ENCODE data around the gene SH3RF3. TPM values are rescaled to one million over a fixed set of nuclear protein-coding genes. Genes with fewer than 3 reads are reported as not detected.

SH3RF3 gene
- total RNA-seq, 1 experiment from 2014 or later: 21.7 TPM

GRCh38 chr2:109547280-109547679 lies 418.3 kb downstream of the SH3RF3 start:
- DNase-seq (ENCODE audit: unreplicated experiment): no peak
- no peaks in the 10 kb centered on the region for H3K27me3 Mint-ChIP-seq (ENCODE audit: insufficient read depth, unreplicated experiment)
- no TSS peak for BruUV-seq (replicated peaks)
- H3K9me3 Mint-ChIP-seq (ENCODE audit: unreplicated experiment): no peaks in the 10 kb centered on the region
- TF ChIP-seq, protein P1, sequence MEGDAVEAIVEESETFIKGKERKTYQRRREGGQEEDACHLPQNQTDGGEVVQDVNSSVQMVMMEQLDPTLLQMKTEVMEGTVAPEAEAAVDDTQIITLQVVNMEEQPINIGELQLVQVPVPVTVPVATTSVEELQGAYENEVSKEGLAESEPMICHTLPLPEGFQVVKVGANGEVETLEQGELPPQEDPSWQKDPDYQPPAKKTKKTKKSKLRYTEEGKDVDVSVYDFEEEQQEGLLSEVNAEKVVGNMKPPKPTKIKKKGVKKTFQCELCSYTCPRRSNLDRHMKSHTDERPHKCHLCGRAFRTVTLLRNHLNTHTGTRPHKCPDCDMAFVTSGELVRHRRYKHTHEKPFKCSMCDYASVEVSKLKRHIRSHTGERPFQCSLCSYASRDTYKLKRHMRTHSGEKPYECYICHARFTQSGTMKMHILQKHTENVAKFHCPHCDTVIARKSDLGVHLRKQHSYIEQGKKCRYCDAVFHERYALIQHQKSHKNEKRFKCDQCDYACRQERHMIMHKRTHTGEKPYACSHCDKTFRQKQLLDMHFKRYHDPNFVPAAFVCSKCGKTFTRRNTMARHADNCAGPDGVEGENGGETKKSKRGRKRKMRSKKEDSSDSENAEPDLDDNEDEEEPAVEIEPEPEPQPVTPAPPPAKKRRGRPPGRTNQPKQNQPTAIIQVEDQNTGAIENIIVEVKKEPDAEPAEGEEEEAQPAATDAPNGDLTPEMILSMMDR (IDR thresholded peaks at IDR 0.05; ENCODE audit: unreplicated experiment): no peak
- peaks cover 23% of the 10 kb centered on the region for H3K36me3 Mint-ChIP-seq (ENCODE audit: insufficient read depth, unreplicated experiment)
- H3K4me3 Mint-ChIP-seq (ENCODE audit: unreplicated experiment): no peak overlapping the region
- ChIA-PET CTCF (interaction anchor here (0.7 to 7.0 kb wide), 15 partner anchors 11 to 559 kb away, joined by 3 to 155 read pairs (median 9); no protein-coding TSS in a partner anchor), POLR2A (interaction anchor here (0.6 to 2.1 kb wide), 4 partner anchors 67 to 168 kb away, joined by 4 to 8 read pairs (median 6); partner anchors contain the start of genes SEPTIN10 and SOWAHC)
- no peak overlapping the region for H3K27ac Mint-ChIP-seq (ENCODE audit: low read depth, unreplicated experiment)
- intact Hi-C loops (cut with micrococcal nuclease): loop anchor here (5.0 kb wide), 1 partner anchor 115 kb away; no protein-coding TSS in a partner anchor
- H3K4me1 Mint-ChIP-seq (ENCODE audit: insufficient read depth, unreplicated experiment): peaks cover 4% of the 10 kb centered on the region

- TF ChIP-seq, protein P1 (IDR thresholded peaks at IDR 0.05; ENCODE audit: unreplicated experiment): no peak
- DNase-seq (ENCODE audit: unreplicated experiment): no peak
- Mint-ChIP-seq H3K27ac (ENCODE audit: low read depth, unreplicated experiment) (no peak overlapping the region), H3K4me1 (ENCODE audit: insufficient read depth, unreplicated experiment) (peaks cover 4% of the 10 kb centered on the region), H3K27me3 (ENCODE audit: insufficient read depth, unreplicated experiment) (no peaks in the 10 kb centered on the region), H3K36me3 (ENCODE audit: insufficient read depth, unreplicated experiment) (peaks cover 34% of the 10 kb centered on the region), H3K4me3 (ENCODE audit: unreplicated experiment) (no peak overlapping the region), H3K9me3 (ENCODE audit: unreplicated experiment) (no peaks in the 10 kb centered on the region)
- intact Hi-C loops (cut with micrococcal nuclease): loop anchor here (5.0 kb wide), 1 partner anchor 113 kb away; no protein-coding TSS in a partner anchor
- no TSS peak for BruUV-seq (replicated peaks)
- CTCF ChIA-PET: interaction anchor here (1.5 to 7.0 kb wide), 3 partner anchors 35 to 187 kb away, joined by 3 to 155 read pairs (median 54); no protein-coding TSS in a partner anchor
- POLR2A ChIA-PET: interaction anchor here (1.2 kb wide), 1 partner anchor 158 kb away, joined by 3 read pairs; no protein-coding TSS in a partner anchor
Observed at GRCh38 chr2:109549016-109549590, 420.1 kb downstream of the SH3RF3 start.

Small RNA genes within 50 kb of the gene (microRNA-seq; reads per million reads assigned to microRNA genes)
- gene MIR4265: not detected
- not detected for gene MIR4266

Other genes with a start within 250 kb of the SH3RF3 start
- 0.14 and 0.37 TPM in 2 replicates for gene EDAR, start 140.0 kb upstream of the SH3RF3 start, total RNA-seq (2022)